K562 (cell line): Measurements from ENCODE around the gene SUSD5. TPM values are rescaled to one million over a fixed set of nuclear protein-coding genes. Genes with fewer than 3 reads are reported as not detected.
A peak's percentile ranks its signal among the peaks of the same experiment; 100 is the strongest.

Source experiments
- ATAC-seq: fragments of 200-7000 bp; cut with Tn5 transposase; 3 replicates; pipeline ENCODE4 v1.9.1; 2020; ENCODE audit warnings: moderate library complexity
- BruUV-seq: library from RNA; stranded (reverse); fragments of 400-500 nt; replicated peaks from 2 replicates; lab custom pipeline; 2021; lab: Mats Ljungman, UMichigan
- CTCF ChIA-PET: fragments of 300-600 bp; formaldehyde crosslinking; extraction: SDS; loops from one replicate; lab custom pipeline; 2021; ENCODE audit warnings: low intra/inter-chr PET ratio; lab: Yijun Ruan, JAX
- POLR2A ChIA-PET: fragments of 300-600, 350-650 bp; sonication (Branson Sonifier 250); formaldehyde crosslinking; extraction: SDS; loops from one replicate; lab custom pipeline; 2021; ENCODE audit warnings: antibody characterized with exemption, inconsistent platforms; lab: Yijun Ruan, JAX
- DNase-seq, 4 experiments: peaks; one replicate each; pipeline versions ENCODE4 v3.0.0 to v3.0.0-alpha.2; 2011 to 2018; ENCODE audit warnings: low spot score in 3 of 4, mixed read lengths in 3 of 4; ENCODE audit errors: extremely low read depth in 1 of 4
- FAIRE-seq: peaks from 2 replicates; lab custom pipeline; 2011; peaks lifted over from hg19 to GRCh38; lab: Jason Lieb, UNC
- H2AFZ ChIP-seq: 2 replicates; pipeline ENCODE4 v1.6.0; 2011; ENCODE audit warnings: low read depth, low read length, control low read depth, inconsistent platforms
- H3K27ac ChIP-seq: fragments of 200-600 bp; 3 replicates; pipeline ENCODE4 v1.8.0; 2011; ENCODE audit warnings: low read depth, mild to moderate bottlenecking, control low read depth, inconsistent platforms, low read length, moderate library complexity, mixed read lengths; ENCODE audit errors: extremely low read depth
- H3K27me3 ChIP-seq, 2 experiments: fragments of 300-600 bp in 1 of 2; 2 replicates in 1 of 2; 3 replicates in 1 of 2; pipeline versions ENCODE4 v1.6.0 to v1.8.0; 2011; ENCODE audit warnings: inconsistent platforms in 2 of 2, low read length in 2 of 2, mild to moderate bottlenecking in 1 of 2, mixed read lengths in 1 of 2, moderate library complexity in 1 of 2; ENCODE audit not compliant: control insufficient read depth in 2 of 2, insufficient read depth in 2 of 2
- H3K36me3 ChIP-seq: fragments of 300-600 bp; 3 replicates; pipeline ENCODE4 v1.8.0; 2011; ENCODE audit warnings: mild to moderate bottlenecking, low read length, inconsistent platforms; ENCODE audit not compliant: control insufficient read depth, insufficient read depth
- H3K4me1 ChIP-seq, 2 experiments: fragments of 200-600 bp in 1 of 2; replicated peaks in 1 of 2; 2 replicates in 1 of 2; 3 replicates in 1 of 2; pipeline versions ENCODE4 v1.5.1 to v1.8.0; 2011; ENCODE audit warnings: inconsistent platforms in 2 of 2, low read length in 2 of 2, mild to moderate bottlenecking in 1 of 2, mixed read lengths in 1 of 2, moderate library complexity in 1 of 2; ENCODE audit not compliant: control insufficient read depth in 2 of 2, insufficient read depth in 2 of 2
- H3K4me2 ChIP-seq: 2 replicates; pipeline ENCODE4 v1.6.1; 2011; ENCODE audit warnings: low read length, control low read depth, inconsistent platforms, mixed read lengths; ENCODE audit not compliant: insufficient read depth
- H3K4me3 ChIP-seq: fragments of 200-600 bp; sonication (generic), shearing (Covaris generic); 2 replicates; pipeline ENCODE4 v1.5.1; 2016; ENCODE audit warnings: control low read depth, inconsistent platforms
- H3K79me2 ChIP-seq: fragments of 200-600 bp; 3 replicates; pipeline ENCODE4 v1.8.0; 2011; ENCODE audit warnings: low read length, inconsistent platforms; ENCODE audit not compliant: control insufficient read depth, insufficient read depth
- H3K9ac ChIP-seq, 2 experiments: 2 replicates each; pipeline versions ENCODE4 v1.6.0 to v1.6.1; 2011; ENCODE audit warnings: low read depth in 2 of 2, low read length in 2 of 2, control low read depth in 1 of 2, inconsistent platforms in 1 of 2, mild to moderate bottlenecking in 1 of 2, mixed read lengths in 1 of 2; ENCODE audit not compliant: insufficient read depth in 1 of 2
- H3K9me1 ChIP-seq: one replicate; pipeline ENCODE4 v1.6.0; 2011; ENCODE audit warnings: inconsistent platforms, mild to moderate bottlenecking, low read length, moderate library complexity; ENCODE audit not compliant: control insufficient read depth, insufficient read depth
- H3K9me3 ChIP-seq: replicated peaks from 2 replicates; pipeline ENCODE4 v1.5.1; 2011; ENCODE audit warnings: low read depth, low read length, inconsistent platforms; ENCODE audit not compliant: control insufficient read depth, insufficient read depth
- H4K20me1 ChIP-seq: replicated peaks from 2 replicates; pipeline ENCODE4 v1.6.1; 2011; ENCODE audit warnings: low read length, inconsistent platforms, mixed read lengths; ENCODE audit not compliant: control insufficient read depth, insufficient read depth
- BACH1 ChIP-seq: fragments of 200-800 bp; sonication (Bioruptor generic); IDR thresholded peaks from 2 replicates; pipeline ENCODE4 v1.6.1; 2016; ENCODE audit warnings: missing genetic modification characterization, missing compliant biosample characterization
- CEBPG ChIP-seq, 3 experiments: fragments of 200-800 bp in 1 of 3; sonication (Bioruptor generic) in 1 of 3; sonication (generic) in 1 of 3; formaldehyde crosslinking in 1 of 3; IDR thresholded peaks in 2 of 3; conservative IDR thresholded peaks in 1 of 3; 2 replicates each; pipeline versions ENCODE4 v1.6.1 to v1.8.0; 2016 to 2022; ENCODE audit warnings: missing compliant biosample characterization in 2 of 3, missing genetic modification characterization in 2 of 3, mild to moderate bottlenecking in 1 of 3, missing genetic modification reagents in 1 of 3
- CHCHD3 ChIP-seq: fragments of 250-450 bp; sonication (Bioruptor Pico); IDR thresholded peaks from 2 replicates; pipeline ENCODE4 v2.1.2; 2022; ENCODE audit warnings: mild to moderate bottlenecking
- CHD1 ChIP-seq: fragments of 200-600 bp; sonication (generic); IDR thresholded peaks from one replicate; pipeline ENCODE4 v1.6.1; 2012; ENCODE audit warnings: mild to moderate bottlenecking, moderate library complexity, low read length, inconsistent platforms
- ELF1 ChIP-seq: fragments of 200-800 bp; sonication (Bioruptor generic); IDR thresholded peaks from 2 replicates; pipeline ENCODE4 v1.6.1; 2016; ENCODE audit warnings: missing genetic modification characterization, missing compliant biosample characterization
- ETS2 ChIP-seq: IDR thresholded peaks from 2 replicates; pipeline ENCODE4 v1.6.1; 2016; ENCODE audit warnings: borderline replicate concordance, missing genetic modification characterization, mild to moderate bottlenecking, moderate library complexity, missing compliant biosample characterization; ENCODE audit not compliant: poor library complexity, severe bottlenecking
- HDAC3 ChIP-seq: fragments of 450-650 bp; IDR thresholded peaks from 2 replicates; pipeline ENCODE4 v1.6.1; 2018; ENCODE audit warnings: borderline replicate concordance, mild to moderate bottlenecking, moderate library complexity; ENCODE audit not compliant: partially characterized antibody
- HMBOX1 ChIP-seq: sonication (generic); IDR thresholded peaks from 2 replicates; pipeline ENCODE4 v1.6.1; 2016
- ILK ChIP-seq: fragments of 450-650 bp; IDR thresholded peaks from 2 replicates; pipeline ENCODE4 v1.6.1; 2016; ENCODE audit warnings: missing genetic modification characterization, low read depth, mild to moderate bottlenecking, missing compliant biosample characterization, moderate library complexity, borderline replicate concordance
- MAFF ChIP-seq: IDR thresholded peaks from 2 replicates; pipeline ENCODE4 v1.6.1; 2012; ENCODE audit warnings: low read length, improper control_type of control experiment
- NEUROD1 ChIP-seq: fragments of 150-350 bp; IDR thresholded peaks from 2 replicates; pipeline ENCODE4 v1.6.1; 2014; ENCODE audit warnings: borderline replicate concordance, low read length, low read depth; ENCODE audit not compliant: partially characterized antibody
- NFATC3 ChIP-seq: fragments of 450-650 bp; IDR thresholded peaks from 2 replicates; pipeline ENCODE4 v1.6.1; 2017; ENCODE audit warnings: mild to moderate bottlenecking
- PCBP1 ChIP-seq: fragments of 200-400 bp; formaldehyde crosslinking; IDR thresholded peaks from 2 replicates; pipeline ENCODE4 v1.6.1; 2018; ENCODE audit warnings: mild to moderate bottlenecking, low read depth, low read length; ENCODE audit not compliant: poor library complexity, severe bottlenecking
- SAP30 ChIP-seq: fragments of 200-600 bp; sonication (generic); IDR thresholded peaks from 2 replicates; pipeline ENCODE4 v1.6.1; 2012; ENCODE audit warnings: borderline replicate concordance, low read depth, mild to moderate bottlenecking, moderate library complexity, low read length, control low read depth, inconsistent platforms; ENCODE audit not compliant: insufficient read depth, poor library complexity, severe bottlenecking
- SOX6 ChIP-seq: fragments of 450-650 bp; IDR thresholded peaks from 2 replicates; pipeline ENCODE4 v1.6.1; 2014; ENCODE audit warnings: mild to moderate bottlenecking
- TARDBP ChIP-seq: fragments of 450-650 bp; IDR thresholded peaks from 2 replicates; pipeline ENCODE4 v1.6.1; 2016
- TFAP4 ChIP-seq: sonication (generic); formaldehyde crosslinking; IDR thresholded peaks from 2 replicates; pipeline ENCODE4 v1.8.0; 2022; ENCODE audit warnings: missing genetic modification reagents, mild to moderate bottlenecking, moderate library complexity, borderline replicate concordance
- ZNF175 ChIP-seq: fragments of 200-800 bp; sonication (Bioruptor generic); IDR thresholded peaks from 2 replicates; pipeline ENCODE4 v1.6.1; 2016; ENCODE audit warnings: low read depth, mild to moderate bottlenecking, missing genetic modification characterization, missing compliant biosample characterization
- ZNF316 ChIP-seq: fragments of 450-650 bp; IDR thresholded peaks from 2 replicates; pipeline ENCODE4 v1.6.1; 2016
- WGBS: fragments of 100-300 bp; shearing (Covaris generic); methylation state at CpG from one replicate; pipeline ENCODE4 v1.1.6; 2016; ENCODE audit warnings: low coverage, mixed read lengths; ENCODE audit not compliant: insufficient coverage; ENCODE audit errors: missing lambda C conversion rate; 5-methylcytosine and 5-hydroxymethylcytosine counted together
- in situ Hi-C: fragments of 300-500 bp; cut with MboI; formaldehyde crosslinking; loops from 4 replicates; pipeline ENCODE4 v1.15.0; 2018; ENCODE audit warnings: inconsistent platforms, mixed read lengths
- intact Hi-C: fragments of 100-400 bp; cut with micrococcal nuclease; formaldehyde crosslinking; loops from 2 replicates; pipeline ENCODE4 v1.14.2; 2022
- polyA plus RNA-seq, 8 experiments: library from polyadenylated mRNA; depleted of rRNA in 4 of 8; stranded (reverse) in 5 of 8; unstranded in 3 of 8; fragments of >200 nt; fragmentation: Nextera tagmentation in 2 of 8; fragmentation: Illumina TruSeq in 1 of 8; extraction: Ambion mirVana in 2 of 8; extraction: Trizol in 1 of 8; gene quantifications; 2 replicates each; pipeline versions ENCODE4 v1.2.1 to v1.2.3, GENCODE V29; 2011 to 2014; ENCODE audit warnings: inconsistent platforms in 1 of 8, missing spikeins in 1 of 8
- total RNA-seq, 7 experiments: library from RNA; depleted of rRNA in 6 of 7; stranded (reverse); fragments of >200 nt in 6 of 7; fragmentation: Illumina TruSeq in 2 of 7; extraction: Trizol in 2 of 7; gene quantifications; 2 replicates each; pipeline versions ENCODE4 v1.2.1 to v1.2.3, GENCODE V29; 2011 to 2021; ENCODE audit warnings: low replicate concordance in 1 of 7

SUSD5 gene
- total and polyA plus RNA-seq, 9 of the 15 experiments (the other 6 are each of a cell fraction or from before 2014, with no cell fraction given) = not detected

- ChIA-PET CTCF (no interaction called here), POLR2A (interaction anchor here (0.7 to 2.2 kb wide), 4 partner anchors 9 to 18 kb away, joined by 3 to 11 read pairs (median 4); partner anchors contain the start of genes GLB1 and TMPPE)
- peak overlapping the region; percentile 93 for H3K27ac ChIP-seq
- H3K4me3 ChIP-seq = peak overlapping the region; percentile 84
- in situ Hi-C loops = no loop called here
- peak; percentile 63 for ATAC-seq
- H2AFZ ChIP-seq = peak overlapping the region; percentile 93
- peaks cover 7% of the 10 kb centered on the region; the same call in 1 of the 3 replicates for H3K36me3 ChIP-seq
- FAIRE-seq = peak; percentile 90
- H3K79me2 ChIP-seq = peaks cover 18% of the 10 kb centered on the region
- intact Hi-C loops = loop anchor here (10.0 kb wide), 1 partner anchor 680 kb away; the partner anchor contains the start of gene PDCD6IP
- H3K4me1 ChIP-seq = peaks cover 4 to 15% of the 10 kb centered on the region in 2 experiments; a peak in 3 of 5 replicates
- no TSS peak for BruUV-seq
- 2% methylated on average over 13 of the region's 13 CpGs for WGBS
- H3K9me1 ChIP-seq = no peaks in the 10 kb centered on the region
- no peaks in the 10 kb centered on the region for H4K20me1 ChIP-seq
- H3K27me3 ChIP-seq = no peaks in the 10 kb centered on the region
- peak; percentile 52 to 88 (median 63) for DNase-seq
- H3K9me3 ChIP-seq = 0 out of 2 replicates have a peak, but pooled peaks cover 2% of the 10 kb centered on the region
- H3K9ac ChIP-seq = peak overlapping the region; percentile 92 to 100
- H3K4me2 ChIP-seq = peak overlapping the region; percentile 98
- peak; percentile 50 for TF ChIP-seq ZNF175
- TF ChIP-seq TARDBP = 0 out of 2 replicates have a peak, but pooled peaks have one; percentile 50
- TF ChIP-seq NEUROD1 = no peak
- TF ChIP-seq CHD1 = peak; percentile 48
- peak; percentile 78 for TF ChIP-seq ZNF316
- peak; percentile 89 for TF ChIP-seq TFAP4
- TF ChIP-seq ELF1 (tag) = no peak
- TF ChIP-seq SOX6 = peak; percentile 46; the same call in 1 of the 2 replicates
- peak; percentile 49 for TF ChIP-seq HDAC3
- peak; percentile 51 for TF ChIP-seq SAP30
- no peak for TF ChIP-seq ILK (tag)
- no peak for TF ChIP-seq ETS2 (tag)
- peak; percentile 73 for TF ChIP-seq MAFF
- TF ChIP-seq PCBP1 = no peak
- peak; percentile 65 for TF ChIP-seq HMBOX1
- TF ChIP-seq CHCHD3 = no peak
- TF ChIP-seq CEBPG (CRISPR knock-in tag; IDR thresholded peaks at IDR 0.05) = no peak
- TF ChIP-seq CEBPG (tag; conservative IDR thresholded peaks at IDR 0.05 in 1 of 2, IDR thresholded peaks at IDR 0.05 in 1 of 2) = peak in 1 of 2 experiments; percentile 39; a peak in 1 of 4 replicates
- no peak for TF ChIP-seq NFATC3
- no peak for TF ChIP-seq BACH1 (tag)
Measured at GRCh38 chr3:33115024-33115768, 103.4 kb downstream of the SUSD5 start.
